Neuron (in vitro differentiated cells): ENCODE data around the gene TRPT1.

Experiments
- H2AFZ ChIP-seq: one replicate; pipeline ENCODE4 v1.6.1; 2013; ENCODE audit warnings: low read depth, mild to moderate bottlenecking, inconsistent platforms, low read length, moderate library complexity
- H3K27me3 ChIP-seq: one replicate; pipeline ENCODE4 v1.6.1; 2013; ENCODE audit warnings: low read length; ENCODE audit not compliant: insufficient read depth
- H3K36me3 ChIP-seq: one replicate; pipeline ENCODE4 v1.6.1; 2013; ENCODE audit warnings: low read length; ENCODE audit not compliant: insufficient read depth
- H3K4me1 ChIP-seq: one replicate; pipeline ENCODE4 v1.6.1; 2013; ENCODE audit warnings: low read length; ENCODE audit not compliant: insufficient read depth
- H3K4me3 ChIP-seq: 2 replicates; pipeline ENCODE4 v1.5.1; 2013; ENCODE audit warnings: mild to moderate bottlenecking, low read length, moderate library complexity
- H3K9me3 ChIP-seq: one replicate; pipeline ENCODE4 v1.6.1; 2013; ENCODE audit warnings: low read length

The TRPT1 gene

DNA sequence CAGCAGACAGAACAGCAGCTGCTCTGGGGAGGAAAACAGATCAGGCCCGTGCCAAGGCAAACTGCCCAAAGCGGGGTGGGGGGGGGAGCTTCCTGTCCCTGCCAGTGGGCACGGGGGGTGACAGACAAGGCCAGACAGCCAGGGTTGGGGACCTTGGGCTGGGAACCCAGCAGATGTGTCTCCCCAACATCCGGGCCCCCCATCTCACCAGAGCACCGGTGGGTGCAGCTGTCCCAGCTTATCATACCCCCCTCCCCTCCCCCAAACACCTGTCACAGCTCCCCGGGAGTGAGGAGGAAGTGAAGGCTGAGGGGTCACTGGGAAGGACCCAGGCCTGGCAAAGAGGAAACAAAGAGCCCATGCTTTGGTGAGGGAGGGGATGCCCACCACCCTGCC is 19.4 kb upstream of the TRPT1 start:
- H3K27me3 ChIP-seq = no peaks in the 10 kb centered on the region
- H3K4me1 ChIP-seq = peaks cover 43% of the 10 kb centered on the region
- no peak overlapping the region for H2AFZ ChIP-seq
- peaks cover 15% of the 10 kb centered on the region for H3K36me3 ChIP-seq
- no peaks in the 10 kb centered on the region for H3K9me3 ChIP-seq
- peak overlapping the region; percentile 85 for H3K4me3 ChIP-seq

DNA sequence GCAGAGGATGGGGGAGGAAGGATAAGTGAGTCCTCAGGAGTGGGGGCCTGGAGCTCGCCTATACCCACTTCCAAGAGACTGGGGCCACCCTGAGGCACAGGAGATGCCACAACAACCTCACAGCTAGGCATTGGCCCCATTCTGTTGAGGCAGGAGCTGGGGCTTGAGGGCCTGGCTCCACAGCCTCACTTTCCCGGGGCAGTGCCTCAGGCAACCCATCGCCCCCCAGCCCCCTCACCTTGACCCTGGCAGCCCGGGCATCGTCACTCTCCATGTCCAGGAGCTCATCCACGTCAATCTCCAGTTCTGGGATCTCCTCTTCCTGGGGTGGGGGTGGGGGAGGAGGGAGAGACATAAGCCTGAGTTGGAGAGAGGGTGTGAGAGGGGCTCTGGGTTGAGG is 19.0 kb upstream of the TRPT1 start:
- H3K27me3 ChIP-seq = no peaks in the 10 kb centered on the region
- peaks cover 44% of the 10 kb centered on the region for H3K4me1 ChIP-seq
- no peaks in the 10 kb centered on the region for H3K9me3 ChIP-seq
- H2AFZ ChIP-seq = no peak overlapping the region
- peaks cover 15% of the 10 kb centered on the region for H3K36me3 ChIP-seq
- H3K4me3 ChIP-seq = peak overlapping the region; percentile 85

DNA sequence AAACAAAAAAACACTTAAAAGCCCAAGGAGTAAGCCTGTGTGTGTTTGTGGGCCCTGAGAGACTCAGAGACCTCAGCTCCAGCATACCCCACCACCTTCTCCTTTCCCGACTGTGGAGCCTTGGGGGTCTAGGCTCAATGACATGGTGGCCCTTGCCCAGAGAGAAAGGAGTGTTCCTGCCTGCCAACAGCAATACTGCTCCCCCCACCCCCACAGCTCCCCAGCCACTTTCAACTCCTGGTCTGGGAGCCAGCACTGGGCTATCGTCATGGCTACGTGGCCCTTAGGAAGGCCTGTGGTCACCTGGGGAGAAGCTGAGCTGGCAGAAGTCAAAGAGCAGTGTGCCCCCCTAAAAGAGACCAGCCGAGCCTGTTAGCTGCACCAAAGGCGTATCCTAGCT is 18.1 kb upstream of the TRPT1 start:
- peaks cover 15% of the 10 kb centered on the region for H3K36me3 ChIP-seq
- H3K4me3 ChIP-seq = no peak overlapping the region

DNA sequence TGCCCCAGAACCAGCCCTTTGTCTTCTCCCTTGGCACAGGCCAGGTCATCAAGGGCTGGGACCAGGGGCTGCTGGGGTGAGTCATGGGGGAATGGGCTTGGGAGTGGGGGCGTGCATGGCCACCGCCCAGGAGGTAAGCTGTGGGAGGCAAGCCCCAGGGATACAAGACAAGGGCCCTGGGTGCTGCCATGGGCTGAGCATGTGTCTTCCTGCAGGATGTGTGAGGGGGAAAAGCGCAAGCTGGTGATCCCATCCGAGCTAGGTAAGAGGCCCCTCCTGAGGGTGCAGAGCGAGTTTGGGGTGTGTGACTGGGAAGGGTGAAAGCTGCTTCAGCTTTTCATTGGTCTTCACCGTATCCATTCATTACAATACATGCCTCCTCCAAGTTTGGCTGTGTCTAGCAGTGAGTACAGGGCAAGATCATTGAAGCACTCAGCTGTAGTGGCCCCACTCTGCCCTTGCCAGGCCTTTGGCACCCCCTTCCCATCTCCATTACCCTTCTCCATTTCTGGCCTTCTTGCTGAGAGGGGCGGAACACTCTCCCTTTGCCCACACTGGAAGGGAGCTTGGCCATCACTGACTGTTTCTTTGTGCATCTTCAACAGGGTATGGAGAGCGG is 17.4 kb upstream of the TRPT1 start:
- H3K9me3 ChIP-seq = no peaks in the 10 kb centered on the region
- peaks cover 15% of the 10 kb centered on the region for H3K36me3 ChIP-seq
- peaks cover 39% of the 10 kb centered on the region for H3K4me1 ChIP-seq
- H3K4me3 ChIP-seq = no peak overlapping the region
- no peak overlapping the region for H2AFZ ChIP-seq
- H3K27me3 ChIP-seq = no peaks in the 10 kb centered on the region

More for the DNA sequence above, 18.1 kb upstream of the TRPT1 start:
- Histone ChIP-seq H3K27me3 (no peaks in the 10 kb centered on the region), H2AFZ (no peak overlapping the region), H3K4me1 (peaks cover 41% of the 10 kb centered on the region), H3K9me3 (no peaks in the 10 kb centered on the region)

DNA sequence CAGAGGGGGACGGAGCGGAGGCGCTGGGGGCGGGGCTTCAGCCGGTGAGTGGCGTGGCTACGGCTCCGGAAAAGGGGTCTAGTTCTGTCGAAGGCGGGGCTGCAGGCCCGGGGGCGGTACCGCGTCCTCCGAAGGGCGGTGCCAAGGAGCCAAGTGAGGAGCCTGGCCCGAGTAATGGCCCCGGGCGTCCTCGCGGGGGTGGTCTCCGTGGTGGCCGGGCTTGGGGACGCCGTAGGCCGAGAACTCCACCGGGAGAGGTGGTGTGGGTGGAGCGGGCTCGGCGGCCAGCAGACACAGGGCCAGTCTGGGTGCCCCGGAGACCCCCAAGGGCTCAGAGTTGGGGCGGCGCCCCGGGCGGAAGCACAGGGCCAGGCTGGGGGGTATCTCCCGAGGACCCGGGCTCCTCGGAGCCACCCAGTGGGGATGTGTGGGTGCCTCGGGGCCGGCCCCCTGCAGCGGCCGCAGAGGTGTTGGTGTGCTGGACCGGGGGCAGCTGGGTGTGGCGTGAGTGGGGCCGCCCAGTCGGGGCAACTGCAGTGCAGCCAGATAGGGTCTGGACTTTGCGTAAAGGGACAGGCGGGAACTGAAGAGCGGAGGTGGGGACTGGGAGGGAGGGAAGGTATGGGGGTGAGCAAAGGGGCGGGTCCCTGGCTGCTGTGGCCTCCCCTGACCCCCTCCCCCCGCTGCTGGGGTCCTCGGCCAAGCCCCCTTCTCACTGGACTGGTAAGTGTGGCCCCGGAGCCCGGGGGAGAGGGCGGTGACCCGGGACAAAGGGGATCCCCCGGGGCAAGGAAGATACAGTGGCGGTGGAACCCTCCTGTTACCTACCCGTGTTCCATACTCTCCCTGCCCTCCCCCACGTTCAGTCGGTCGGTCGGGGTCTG is 15.7 kb upstream of the TRPT1 start:
- no peaks in the 10 kb centered on the region for H3K9me3 ChIP-seq
- no peak overlapping the region for H2AFZ ChIP-seq
- H3K4me1 ChIP-seq = peaks cover 27% of the 10 kb centered on the region
- H3K4me3 ChIP-seq = peak overlapping the region; percentile 89
- peaks cover 15% of the 10 kb centered on the region for H3K36me3 ChIP-seq
- H3K27me3 ChIP-seq = no peaks in the 10 kb centered on the region

DNA sequence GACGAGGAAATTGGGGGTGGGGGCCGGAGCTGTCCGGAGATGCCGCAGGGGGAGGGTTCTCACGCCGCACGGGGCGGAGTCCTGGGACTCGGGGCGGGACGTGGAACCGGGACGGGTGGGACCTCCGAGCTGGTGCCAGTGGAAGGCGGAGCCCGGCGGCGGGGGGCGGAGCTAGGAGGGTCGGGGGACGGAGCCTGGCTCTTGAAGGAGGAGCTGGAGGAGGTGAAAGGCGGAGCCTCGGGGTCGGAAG is 15.2 kb upstream of the TRPT1 start:
- Histone ChIP-seq H3K4me3 (peak overlapping the region; percentile 89), H2AFZ (peak overlapping the region; percentile 23), H3K9me3 (no peaks in the 10 kb centered on the region), H3K4me1 (peaks cover 27% of the 10 kb centered on the region), H3K27me3 (no peaks in the 10 kb centered on the region), H3K36me3 (peaks cover 15% of the 10 kb centered on the region)

DNA sequence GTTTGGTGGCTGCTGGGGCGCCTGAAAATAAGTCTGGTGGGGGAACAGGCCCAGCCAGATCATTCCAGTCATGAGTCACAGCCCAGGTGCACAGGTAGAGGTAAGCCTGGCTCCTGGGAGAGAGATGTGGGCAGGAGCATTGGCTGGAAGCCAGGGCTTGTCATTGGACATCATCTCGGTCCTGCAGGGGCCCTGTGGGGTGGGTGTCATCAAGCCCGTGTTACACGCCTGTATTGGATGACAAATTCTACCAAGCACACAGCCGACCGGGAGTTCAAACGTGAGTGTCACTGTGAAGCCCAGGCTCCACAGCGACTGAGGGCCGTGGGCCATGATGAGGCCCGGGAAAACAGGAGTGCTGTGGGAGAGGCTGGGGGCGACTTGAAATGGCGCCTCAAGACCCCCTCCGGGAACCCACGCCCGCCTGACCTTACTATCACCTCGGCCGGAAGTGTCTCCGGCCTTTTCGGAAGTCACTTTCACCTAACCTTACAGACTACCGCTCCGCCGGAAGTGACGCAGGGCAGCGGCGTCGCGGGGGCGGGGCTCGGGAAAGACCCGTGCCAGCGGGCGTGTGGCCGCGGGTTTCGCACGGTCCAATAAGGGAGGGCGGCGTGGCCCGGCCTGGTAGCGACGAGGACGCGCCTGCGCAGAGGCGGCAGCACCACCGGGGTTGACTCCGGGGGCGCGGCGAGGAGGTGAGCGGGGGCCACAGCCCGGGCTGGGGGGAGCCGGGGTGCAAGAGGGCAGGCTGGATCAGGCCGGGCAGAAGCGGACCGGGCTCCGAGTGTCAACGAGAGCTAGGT is 14.7 kb upstream of the TRPT1 start, which contains the start of gene FKBP2:
Gene FKBP2 (plus strand): TSS at position 661 of the 806 bp plus-strand sequence. CDS start 1,293 bp downstream, outside the sequence.
- peak within 1 kb of the TSS; percentile 23 for H2AFZ ChIP-seq
- H3K9me3 ChIP-seq = no peaks in the 10 kb centered on the region
- peaks cover 25% of the 10 kb centered on the region for H3K4me1 ChIP-seq
- peaks cover 15% of the 10 kb centered on the region for H3K36me3 ChIP-seq
- peak within 1 kb of the TSS; percentile 89 for H3K4me3 ChIP-seq
- H3K27me3 ChIP-seq = no peaks in the 10 kb centered on the region

DNA sequence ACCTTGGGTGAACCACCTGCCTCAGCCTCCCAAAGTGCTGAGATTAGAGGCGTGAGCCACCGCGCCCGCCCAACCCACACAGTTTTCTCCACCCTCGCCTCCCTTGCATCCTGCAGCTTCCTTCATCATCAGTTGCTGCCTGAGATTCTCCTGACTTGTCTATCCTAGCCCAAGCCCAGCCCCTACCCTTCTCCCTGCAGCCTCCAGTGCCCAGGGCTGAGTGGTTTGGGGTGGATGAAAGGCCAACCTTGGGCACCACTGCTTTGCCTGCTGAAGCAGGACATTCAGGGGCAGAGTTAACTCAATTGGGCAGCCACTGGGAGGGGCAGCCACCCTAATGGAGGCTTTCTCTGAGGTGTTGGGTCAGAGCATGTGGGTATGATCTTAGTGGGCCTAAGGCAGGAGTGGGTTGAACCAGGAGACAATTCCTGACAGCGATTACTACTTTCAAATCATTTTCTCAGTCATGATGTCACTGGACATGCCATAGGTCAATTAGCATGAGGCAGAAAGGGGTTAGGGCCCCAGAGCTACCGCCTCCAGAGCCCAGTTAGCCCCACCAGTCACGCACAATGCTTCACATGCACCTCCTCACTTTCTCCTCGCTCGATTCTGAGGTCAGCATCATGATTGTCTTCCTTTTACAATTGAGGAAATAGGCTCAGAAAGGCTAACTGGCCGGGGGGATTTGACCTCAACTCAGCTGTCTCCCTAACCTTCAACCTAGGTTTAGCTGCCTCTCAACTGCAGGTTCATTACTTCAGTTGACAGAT is 13.9 kb upstream of the TRPT1 start:
- Histone ChIP-seq H3K4me3 (peak overlapping the region; percentile 89), H3K36me3 (peaks cover 15% of the 10 kb centered on the region), H3K4me1 (peaks cover 17% of the 10 kb centered on the region), H3K9me3 (no peaks in the 10 kb centered on the region), H3K27me3 (no peaks in the 10 kb centered on the region), H2AFZ (no peak overlapping the region)

DNA sequence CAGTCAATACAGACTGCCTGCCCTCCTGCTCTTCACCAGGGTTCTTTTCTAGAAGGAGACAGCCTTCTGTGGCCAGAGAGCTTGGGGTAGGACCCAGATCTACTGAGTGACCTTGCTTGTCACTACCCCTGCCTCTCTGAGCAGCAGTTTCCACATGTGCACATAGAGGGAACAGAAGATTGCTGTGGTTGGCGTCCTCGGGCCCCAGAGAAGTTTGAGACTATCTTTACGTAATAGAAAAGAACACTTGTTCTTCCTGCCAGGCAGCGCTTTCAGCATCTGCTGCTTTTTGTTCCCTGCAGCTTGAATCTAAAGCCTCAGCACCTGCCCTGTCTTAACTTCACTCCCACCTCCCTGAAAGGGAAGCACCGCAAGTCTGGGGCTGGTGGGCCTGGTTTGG is 13.0 kb upstream of the TRPT1 start:
- H2AFZ ChIP-seq = no peak overlapping the region
- H3K27me3 ChIP-seq = no peaks in the 10 kb centered on the region
- no peak overlapping the region for H3K4me3 ChIP-seq
- peaks cover 17% of the 10 kb centered on the region for H3K4me1 ChIP-seq
- H3K36me3 ChIP-seq = peaks cover 11% of the 10 kb centered on the region
- H3K9me3 ChIP-seq = no peaks in the 10 kb centered on the region

DNA sequence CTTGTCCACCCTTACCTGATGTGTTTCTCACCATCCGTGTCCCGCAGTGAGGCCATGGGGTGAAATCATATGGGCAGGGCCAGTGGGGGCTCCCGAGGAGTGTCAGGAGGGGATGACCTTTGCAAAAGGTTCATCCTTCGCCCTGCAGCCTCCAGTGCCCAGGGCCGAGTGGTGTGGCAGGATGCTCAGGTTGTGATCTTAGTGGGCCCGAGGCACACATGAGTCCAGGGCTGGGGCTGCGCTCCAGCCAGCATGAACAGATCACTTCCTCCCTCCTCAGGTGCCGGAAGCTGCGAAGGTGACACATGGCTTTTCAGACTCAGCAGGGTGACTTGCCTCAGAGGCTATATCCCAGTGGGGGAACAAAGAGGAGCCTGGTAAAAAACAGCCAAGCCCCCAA is 12.1 kb upstream of the TRPT1 start:
- no peaks in the 10 kb centered on the region for H3K27me3 ChIP-seq
- H2AFZ ChIP-seq = no peak overlapping the region
- H3K9me3 ChIP-seq = no peaks in the 10 kb centered on the region
- H3K36me3 ChIP-seq = peaks cover 2% of the 10 kb centered on the region
- peaks cover 15% of the 10 kb centered on the region for H3K4me1 ChIP-seq
- no peak overlapping the region for H3K4me3 ChIP-seq

DNA sequence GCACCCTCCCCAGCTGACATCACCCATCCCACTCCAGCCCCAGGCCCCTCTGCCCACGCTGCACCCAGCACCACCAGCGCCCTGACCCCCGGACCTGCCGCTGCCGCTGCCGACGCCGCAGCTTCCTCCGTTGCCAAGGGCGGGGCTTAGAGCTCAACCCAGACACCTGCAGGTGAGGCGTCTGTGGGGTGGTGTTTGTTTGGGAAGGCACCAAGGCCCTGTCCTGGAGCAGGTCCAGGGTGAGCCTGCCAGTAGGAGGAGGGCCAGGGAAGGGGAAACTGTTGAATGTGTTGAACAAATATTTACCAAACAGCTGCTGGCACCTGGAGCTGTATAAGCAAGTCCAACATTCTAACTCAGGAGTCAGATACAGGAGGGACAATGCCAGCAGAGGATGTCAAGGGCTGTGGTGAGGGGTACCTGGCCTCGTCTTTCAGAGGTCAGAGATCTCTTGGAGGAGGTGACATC is 11.5 kb upstream of the TRPT1 start:
- Histone ChIP-seq H3K9me3 (no peaks in the 10 kb centered on the region), H3K27me3 (no peaks in the 10 kb centered on the region), H3K4me3 (no peak overlapping the region), H2AFZ (no peak overlapping the region), H3K36me3 (no peaks in the 10 kb centered on the region), H3K4me1 (peaks cover 13% of the 10 kb centered on the region)

DNA sequence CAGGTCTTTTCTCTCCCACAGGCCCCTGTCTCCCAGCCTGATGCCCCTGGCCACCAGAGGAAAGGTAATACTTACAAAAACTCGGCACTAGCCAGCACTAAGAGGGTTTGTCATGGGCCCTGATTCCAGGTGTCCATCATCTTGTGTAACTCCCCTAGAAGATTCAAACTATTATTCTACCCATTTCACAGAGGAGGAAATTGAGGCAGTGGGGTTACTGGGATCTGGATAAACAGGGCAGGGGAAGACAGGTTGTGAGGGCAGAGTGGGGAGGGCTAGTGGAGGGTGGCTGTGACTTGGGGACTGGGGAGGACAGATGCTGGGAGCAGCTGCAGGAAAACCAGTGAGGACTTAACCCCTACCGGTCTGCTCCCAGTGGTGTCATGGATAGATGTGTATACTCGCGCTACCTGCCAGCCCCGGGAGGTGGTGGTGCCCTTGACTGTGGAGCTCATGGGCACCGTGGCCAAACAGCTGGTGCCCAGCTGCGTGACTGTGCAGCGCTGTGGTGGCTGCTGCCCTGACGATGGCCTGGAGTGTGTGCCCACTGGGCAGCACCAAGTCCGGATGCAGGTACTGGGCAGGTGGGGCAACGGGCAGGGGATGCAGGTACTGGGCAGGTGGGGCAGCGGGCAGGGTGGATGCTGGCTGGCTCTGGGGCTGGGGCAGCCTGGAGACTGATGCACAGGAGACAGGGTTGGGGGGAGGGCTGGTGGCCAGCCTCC is 9.6 kb upstream of the TRPT1 start:
- Histone ChIP-seq H3K4me1 (peaks cover 14% of the 10 kb centered on the region), H3K27me3 (no peaks in the 10 kb centered on the region), H2AFZ (no peak overlapping the region), H3K9me3 (no peaks in the 10 kb centered on the region), H3K36me3 (no peaks in the 10 kb centered on the region), H3K4me3 (no peak overlapping the region)
